LNCAP (cell line): ENCODE results near the gene STRBP.

Experiments used
- TF ChIP-seq, protein P1 (sequence below): fragments of 450-650 bp; IDR thresholded peaks from 2 replicates; pipeline ENCODE4 v1.5.1; 2017; ENCODE audit warnings: mild to moderate bottlenecking

Gene STRBP

DNA sequence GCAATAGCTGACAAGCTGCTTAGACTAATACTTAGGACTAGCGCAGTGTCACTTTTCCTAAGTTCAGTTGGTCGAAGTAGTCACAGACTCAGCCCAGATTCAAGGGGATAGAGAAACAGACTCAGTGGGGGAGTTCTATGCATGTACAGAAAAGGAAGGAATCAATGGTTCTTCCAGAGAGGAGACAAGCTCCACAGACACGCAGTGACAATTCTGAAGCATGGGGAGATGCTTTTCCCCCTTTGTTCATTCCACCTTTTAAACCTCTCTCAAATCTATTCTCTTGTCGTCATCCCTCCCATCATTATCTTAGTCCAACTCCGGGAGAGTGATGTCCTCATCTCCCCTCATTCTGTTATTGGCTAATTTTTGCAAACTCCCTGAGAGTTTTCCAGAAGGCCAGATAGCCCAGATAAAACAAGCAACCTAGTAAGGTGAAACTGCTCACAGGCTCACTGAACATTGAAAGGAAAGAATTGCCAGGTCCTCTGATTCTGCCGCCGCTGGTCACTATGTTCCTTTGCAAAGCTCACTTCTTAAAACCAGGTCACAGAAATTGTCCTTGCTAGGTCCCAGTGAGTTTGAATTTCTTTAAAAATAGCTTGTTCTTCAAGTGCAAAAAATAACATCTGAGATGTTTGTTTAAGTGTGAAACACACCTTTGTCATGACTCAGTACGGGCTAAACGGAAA, 13.4 kb upstream of the STRBP start:
- TF ChIP-seq, protein P1, sequence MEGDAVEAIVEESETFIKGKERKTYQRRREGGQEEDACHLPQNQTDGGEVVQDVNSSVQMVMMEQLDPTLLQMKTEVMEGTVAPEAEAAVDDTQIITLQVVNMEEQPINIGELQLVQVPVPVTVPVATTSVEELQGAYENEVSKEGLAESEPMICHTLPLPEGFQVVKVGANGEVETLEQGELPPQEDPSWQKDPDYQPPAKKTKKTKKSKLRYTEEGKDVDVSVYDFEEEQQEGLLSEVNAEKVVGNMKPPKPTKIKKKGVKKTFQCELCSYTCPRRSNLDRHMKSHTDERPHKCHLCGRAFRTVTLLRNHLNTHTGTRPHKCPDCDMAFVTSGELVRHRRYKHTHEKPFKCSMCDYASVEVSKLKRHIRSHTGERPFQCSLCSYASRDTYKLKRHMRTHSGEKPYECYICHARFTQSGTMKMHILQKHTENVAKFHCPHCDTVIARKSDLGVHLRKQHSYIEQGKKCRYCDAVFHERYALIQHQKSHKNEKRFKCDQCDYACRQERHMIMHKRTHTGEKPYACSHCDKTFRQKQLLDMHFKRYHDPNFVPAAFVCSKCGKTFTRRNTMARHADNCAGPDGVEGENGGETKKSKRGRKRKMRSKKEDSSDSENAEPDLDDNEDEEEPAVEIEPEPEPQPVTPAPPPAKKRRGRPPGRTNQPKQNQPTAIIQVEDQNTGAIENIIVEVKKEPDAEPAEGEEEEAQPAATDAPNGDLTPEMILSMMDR, result no peak

- TF ChIP-seq, protein P1, result no peak
Measured at GRCh38 chr9:123278361-123278760, 10.0 kb upstream of the STRBP start.

DNA sequence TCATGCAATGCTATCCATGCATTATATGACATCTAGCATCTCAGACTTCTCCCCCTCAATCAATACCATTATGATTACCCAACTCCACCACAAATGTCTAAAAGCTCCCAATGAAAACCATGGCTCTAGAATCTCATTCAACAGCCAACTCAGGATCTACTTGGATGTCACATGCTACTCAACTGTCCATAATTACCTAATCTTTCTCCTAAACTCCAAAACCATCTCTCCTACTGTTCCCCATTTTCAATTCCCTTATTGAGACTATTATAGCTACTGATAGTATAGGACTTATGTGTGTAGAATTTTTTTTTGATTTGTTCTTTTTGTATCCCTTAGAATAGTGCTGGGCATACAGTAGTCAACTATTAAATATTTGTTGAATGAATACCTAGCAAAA, 8.2 kb upstream of the STRBP start:
- TF ChIP-seq, protein P1, result no peak

DNA sequence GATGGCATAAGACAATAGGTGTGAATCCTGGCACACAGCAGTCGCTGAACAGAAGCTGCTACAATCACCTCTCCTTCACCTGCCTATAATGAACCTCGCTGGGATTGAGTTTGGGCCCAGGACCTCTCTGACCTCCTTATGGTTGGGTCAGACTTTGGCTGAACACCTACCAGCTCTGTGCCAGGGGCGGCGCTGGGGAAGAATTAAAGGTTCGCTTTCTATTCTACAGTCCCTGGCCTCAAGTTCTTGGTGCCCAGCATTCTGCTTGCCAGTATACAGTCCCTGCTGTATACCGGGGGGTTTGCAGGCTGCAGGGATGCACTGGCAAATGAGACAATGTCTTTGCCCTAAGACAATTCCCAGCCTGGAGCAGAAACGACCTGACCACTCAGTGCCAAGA, 895 bp upstream of the STRBP start:
- TF ChIP-seq, protein P1, result no peak

GRCh38 chr9:123268199-123268464, 254 bp downstream of the STRBP start:
- TF ChIP-seq, protein P1, result no peak

DNA sequence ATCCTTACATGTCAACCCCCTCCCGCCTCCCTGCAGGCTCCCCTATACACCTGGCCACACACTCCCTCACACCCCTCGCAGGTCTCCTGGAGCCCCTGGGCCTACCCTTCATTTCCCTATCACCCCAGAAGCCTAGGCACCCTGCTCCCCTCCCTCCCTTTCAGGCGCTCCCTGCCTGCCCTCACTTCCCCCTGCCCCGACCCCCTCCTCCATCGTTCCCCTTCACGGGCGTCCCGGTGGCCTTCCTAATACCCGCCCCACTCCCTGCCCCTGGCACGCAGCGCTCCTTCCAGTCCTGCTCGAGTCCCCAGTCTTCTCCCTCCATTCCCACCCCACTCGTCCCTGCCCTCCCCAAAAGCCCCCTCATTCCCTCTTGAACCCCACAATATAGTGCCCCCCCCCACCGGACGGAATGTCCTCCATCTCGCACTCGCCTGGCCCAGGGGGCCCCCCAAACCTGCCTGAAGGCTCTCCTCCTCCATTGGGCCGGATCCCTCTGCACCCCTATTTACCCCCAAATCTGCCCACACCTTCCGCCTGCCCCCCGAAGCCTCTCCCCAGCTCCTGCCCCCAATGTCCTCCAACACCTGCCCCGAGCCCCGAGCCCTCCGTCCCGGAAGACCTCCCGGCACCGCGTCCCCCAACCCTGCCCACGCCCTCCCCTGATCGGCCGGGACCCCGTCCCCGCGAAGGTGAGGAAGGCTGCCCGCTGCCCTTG, 746 bp downstream of the STRBP start:
- TF ChIP-seq, protein P1, result no peak

DNA sequence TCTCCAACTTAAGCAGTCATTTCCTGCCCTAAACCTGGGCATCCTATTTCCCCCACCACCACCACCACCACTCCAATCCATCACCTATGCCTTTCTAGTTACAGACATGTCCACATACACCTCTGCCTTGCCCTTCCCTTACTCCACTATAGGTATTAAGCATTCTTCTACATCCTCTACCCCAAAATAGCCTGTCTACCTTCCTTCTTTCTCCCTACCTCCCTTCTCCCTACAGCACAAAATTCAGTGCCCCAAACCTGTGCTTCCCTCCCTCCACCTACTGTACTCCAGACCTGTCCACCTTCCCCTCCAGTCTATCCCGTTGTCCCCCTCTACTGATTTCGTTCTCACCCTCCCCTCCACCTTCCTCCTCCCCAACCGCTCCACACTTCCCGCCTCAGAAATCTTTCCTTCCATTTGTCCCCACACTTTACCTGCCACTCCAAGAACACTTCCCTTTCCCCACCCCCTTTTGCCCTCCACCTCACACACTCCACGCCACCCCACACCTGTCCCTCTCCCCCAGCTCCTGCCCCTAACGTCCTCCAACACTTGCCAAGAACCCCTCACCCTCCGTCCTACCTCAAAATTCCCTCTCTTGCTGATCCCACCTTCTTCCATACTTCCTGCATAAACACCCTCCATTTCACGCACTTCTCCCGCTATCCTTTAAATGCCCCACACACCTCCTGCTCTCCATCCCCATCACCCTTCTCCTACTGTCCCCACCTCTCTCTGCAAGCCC, 1.6 kb downstream of the STRBP start:
- TF ChIP-seq, protein P1, result no peak
